GM23248 (cell line): Measurements from ENCODE around the gene RFPL4A. TPM values are rescaled to one million over a fixed set of nuclear protein-coding genes. Genes with fewer than 3 reads are reported as not detected.
A peak's percentile ranks its signal among the peaks of the same experiment; 100 is the strongest.

Experiments used
- DNase-seq: peaks from one replicate; pipeline ENCODE4 v3.0.0-alpha.2; 2015
- H2AFZ ChIP-seq: fragments of 200-600 bp; sonication (generic); 2 replicates; pipeline ENCODE4 v1.6.1; 2016; ENCODE audit warnings: antibody characterized with exemption
- H3F3A ChIP-seq: fragments of 200-600 bp; sonication (generic); 2 replicates; pipeline ENCODE4 v1.6.1; 2016; ENCODE audit warnings: mild to moderate bottlenecking, antibody characterized with exemption, mixed run types; ENCODE audit not compliant: insufficient read depth
- H3K27ac ChIP-seq: fragments of 200-600 bp; sonication (generic); 2 replicates; pipeline ENCODE4 v1.5.1; 2016; ENCODE audit warnings: mild to moderate bottlenecking
- H3K27me3 ChIP-seq: fragments of 200-600 bp; sonication (generic); replicated peaks from 2 replicates; pipeline ENCODE4 v1.6.1; 2016; ENCODE audit warnings: mild to moderate bottlenecking; ENCODE audit not compliant: insufficient read depth
- H3K36me3 ChIP-seq: fragments of 200-600 bp; sonication (generic); 2 replicates; pipeline ENCODE4 v1.6.1; 2016; ENCODE audit warnings: low read depth, mild to moderate bottlenecking
- H3K4me1 ChIP-seq: fragments of 200-600 bp; sonication (generic); 2 replicates; pipeline ENCODE4 v1.6.1; 2016; ENCODE audit warnings: mild to moderate bottlenecking; ENCODE audit not compliant: insufficient read depth
- H3K4me2 ChIP-seq: fragments of 200-600 bp; sonication (generic); one replicate; pipeline ENCODE4 v1.6.1; 2016; ENCODE audit warnings: mild to moderate bottlenecking; ENCODE audit not compliant: unreplicated experiment
- H3K4me3 ChIP-seq: fragments of 200-600 bp; sonication (generic); 2 replicates; pipeline ENCODE4 v1.5.1; 2016; ENCODE audit warnings: mild to moderate bottlenecking
- H3K79me2 ChIP-seq: fragments of 200-600 bp; sonication (generic); 2 replicates; pipeline ENCODE4 v1.6.1; 2016; ENCODE audit warnings: mild to moderate bottlenecking; ENCODE audit not compliant: insufficient read depth
- H3K9ac ChIP-seq: fragments of 200-600 bp; sonication (generic); 2 replicates; pipeline ENCODE4 v1.6.1; 2016; ENCODE audit warnings: mild to moderate bottlenecking
- H3K9me2 ChIP-seq: fragments of 200-600 bp; sonication (generic); 2 replicates; pipeline ENCODE4 v1.6.1; 2016; ENCODE audit warnings: mixed run types, mild to moderate bottlenecking, moderate library complexity; ENCODE audit not compliant: insufficient read depth
- H3K9me3 ChIP-seq: fragments of 200-600 bp; sonication (generic); one replicate; pipeline ENCODE4 v1.6.1; 2017; ENCODE audit warnings: low read depth
- H4K20me1 ChIP-seq: fragments of 200-600 bp; sonication (generic); 2 replicates; pipeline ENCODE4 v1.6.0; 2016; ENCODE audit not compliant: insufficient read depth
- EZH2 ChIP-seq: fragments of 200-600 bp; sonication (generic); IDR thresholded peaks from 2 replicates; pipeline ENCODE4 v1.6.1; 2018; ENCODE audit warnings: antibody characterized with exemption, mild to moderate bottlenecking; ENCODE audit not compliant: insufficient read depth, poor library complexity, severe bottlenecking
- EZH2phosphoT487 ChIP-seq: fragments of 200-600 bp; sonication (generic); IDR thresholded peaks from 2 replicates; pipeline ENCODE4 v1.6.1; 2018; ENCODE audit warnings: antibody characterized with exemption, moderate library complexity, mild to moderate bottlenecking, low read depth; ENCODE audit not compliant: insufficient read depth
- WGBS, 2 experiments: methylation state at CpG; one replicate each; pipeline ENCODE4 v1.1.6; 2015 to 2017; ENCODE audit warnings: low lambda C conversion rate in 2 of 2, low coverage in 1 of 2; ENCODE audit errors: missing lambda C conversion rate in 2 of 2; 5-methylcytosine and 5-hydroxymethylcytosine counted together
- in situ Hi-C: fragments of 300-500 bp; cut with MboI; formaldehyde crosslinking; loops from 2 replicates; pipeline ENCODE4 v1.15.0; 2020
- polyA plus RNA-seq: library from polyadenylated mRNA; unstranded; fragments of >200 nt; fragmentation: Nextera tagmentation; extraction: Ambion mirVana; gene quantifications from 2 replicates; pipeline ENCODE4 v1.2.1, GENCODE V29; 2016
- total RNA-seq: library from RNA; depleted of rRNA; stranded (reverse); fragments of >200 nt; shearing (Covaris generic); gene quantifications from 2 replicates; pipeline ENCODE4 v1.2.3, GENCODE V29; 2014; rRNA removed

Gene RFPL4A
- total and polyA plus RNA-seq, 2 experiments from 2014 or later = not detected

GRCh38 chr19:55802281-55802680, 43.4 kb downstream of the RFPL4A start:
- Histone ChIP-seq H3K4me3 (no peak overlapping the region), H2AFZ (no peak overlapping the region), H3K36me3 (no peaks in the 10 kb centered on the region), H3K9me2 (no peaks in the 10 kb centered on the region), H3F3A (no peaks in the 10 kb centered on the region), H3K4me2 (no peak overlapping the region), H3K27me3 (no peaks in the 10 kb centered on the region), H3K9me3 (peaks cover 3% of the 10 kb centered on the region), H3K9ac (no peak overlapping the region), H3K79me2 (no peaks in the 10 kb centered on the region), H3K27ac (no peak overlapping the region), H4K20me1 (no peaks in the 10 kb centered on the region), H3K4me1 (no peaks in the 10 kb centered on the region)
- in situ Hi-C loops = no loop called here
- 15 to 21% methylated on average over 2 of the region's 2 CpGs for WGBS, 2 experiments
- TF ChIP-seq EZH2 (no peak), EZH2phosphoT487 (no peak)
- no peak for DNase-seq

- no peak overlapping the region for H3K9ac ChIP-seq
- H3K27me3 ChIP-seq = no peaks in the 10 kb centered on the region
- no peaks in the 10 kb centered on the region for H3K9me3 ChIP-seq
- in situ Hi-C loops = no loop called here
- H3K4me2 ChIP-seq = no peak overlapping the region
- no peaks in the 10 kb centered on the region for H3F3A ChIP-seq
- no peaks in the 10 kb centered on the region for H3K4me1 ChIP-seq
- no peak overlapping the region for H3K27ac ChIP-seq
- no peaks in the 10 kb centered on the region for H3K36me3 ChIP-seq
- TF ChIP-seq EZH2phosphoT487 = no peak
- H3K4me3 ChIP-seq = no peak overlapping the region
- no peaks in the 10 kb centered on the region for H3K79me2 ChIP-seq
- DNase-seq = peak; percentile 70
- no peaks in the 10 kb centered on the region for H3K9me2 ChIP-seq
- WGBS, 2 experiments = 9 to 13% methylated on average over 20 of the region's 20 CpGs
- H4K20me1 ChIP-seq = no peaks in the 10 kb centered on the region
- H2AFZ ChIP-seq = peak overlapping the region; percentile 86
These were observed 50.6 kb downstream of the RFPL4A start for GRCh38 chr19:55809381-55810058.

GRCh38 chr19:55811340-55811739, 52.4 kb downstream of the RFPL4A start:
- Histone ChIP-seq H3F3A (no peaks in the 10 kb centered on the region), H4K20me1 (no peaks in the 10 kb centered on the region), H2AFZ (no peak overlapping the region), H3K9me3 (no peaks in the 10 kb centered on the region), H3K9ac (no peak overlapping the region), H3K9me2 (no peaks in the 10 kb centered on the region), H3K36me3 (no peaks in the 10 kb centered on the region), H3K79me2 (no peaks in the 10 kb centered on the region), H3K27me3 (no peaks in the 10 kb centered on the region), H3K4me1 (no peaks in the 10 kb centered on the region), H3K4me3 (no peak overlapping the region), H3K4me2 (no peak overlapping the region), H3K27ac (no peak overlapping the region)
- WGBS, 2 experiments = 11 to 13% methylated on average over 3 of the region's 3 CpGs
- in situ Hi-C loops = no loop called here
- no peak for DNase-seq
- no peak for TF ChIP-seq EZH2phosphoT487
- no peak for TF ChIP-seq EZH2

- no peaks in the 10 kb centered on the region for H3F3A ChIP-seq
- no peak for TF ChIP-seq EZH2phosphoT487
- no peak for TF ChIP-seq EZH2
- H3K27me3 ChIP-seq = no peaks in the 10 kb centered on the region
- H3K9me2 ChIP-seq = no peaks in the 10 kb centered on the region
- H3K4me2 ChIP-seq = no peak overlapping the region
- H3K79me2 ChIP-seq = no peaks in the 10 kb centered on the region
- no peaks in the 10 kb centered on the region for H4K20me1 ChIP-seq
- no peak overlapping the region for H3K4me3 ChIP-seq
- no peak overlapping the region for H3K9ac ChIP-seq
- DNase-seq = no peak
- in situ Hi-C loops = no loop called here
- H3K4me1 ChIP-seq = no peaks in the 10 kb centered on the region
- H3K9me3 ChIP-seq = no peaks in the 10 kb centered on the region
- WGBS, 2 experiments = 10 to 12% methylated on average over 7 of the region's 7 CpGs
- no peak overlapping the region for H2AFZ ChIP-seq
- H3K27ac ChIP-seq = no peak overlapping the region
- H3K36me3 ChIP-seq = no peaks in the 10 kb centered on the region
These were observed 53.6 kb downstream of the RFPL4A start for GRCh38 chr19:55812449-55812848.

Other genes starting within 250 kb of the RFPL4A start
- gene SBK2, start 222.0 kb upstream of the RFPL4A start, total RNA-seq = not detected in 2 replicates
- not detected in 2 replicates for gene SBK2, start 222.0 kb upstream of the RFPL4A start, polyA plus RNA-seq
- not detected in 2 replicates for gene SBK3, start 213.6 kb upstream of the RFPL4A start, total RNA-seq
- not detected in 2 replicates for gene SBK3, start 213.6 kb upstream of the RFPL4A start, polyA plus RNA-seq
- 7.1 and 7.9 TPM in 2 replicates for gene ZNF579, start 178.2 kb upstream of the RFPL4A start, total RNA-seq
- gene ZNF579, start 178.2 kb upstream of the RFPL4A start, polyA plus RNA-seq = 1.7 and 1.8 TPM in 2 replicates
- 3.4 and 5.6 TPM in 2 replicates for gene FIZ1, start 159.6 kb upstream of the RFPL4A start, total RNA-seq
- gene FIZ1, start 159.6 kb upstream of the RFPL4A start, polyA plus RNA-seq = 2.3 TPM in 2 replicates
- 9.9 and 17.8 TPM in 2 replicates for gene ZNF524, start 158.8 kb upstream of the RFPL4A start, total RNA-seq
- 16.2 and 18.2 TPM in 2 replicates for gene ZNF524, start 158.8 kb upstream of the RFPL4A start, polyA plus RNA-seq
- 1.3 and 1.5 TPM in 2 replicates for gene ZNF865, start 153.4 kb upstream of the RFPL4A start, total RNA-seq
- 0.21 and 0.51 TPM in 2 replicates for gene ZNF865, start 153.4 kb upstream of the RFPL4A start, polyA plus RNA-seq
- 3.0 and 4.2 TPM in 2 replicates for gene ZNF784, start 134.5 kb upstream of the RFPL4A start, total RNA-seq
- gene ZNF784, start 134.5 kb upstream of the RFPL4A start, polyA plus RNA-seq = 1.2 and 1.3 TPM in 2 replicates
- 7.0 and 11.7 TPM in 2 replicates for gene ZNF580, start 118.1 kb upstream of the RFPL4A start, total RNA-seq
- gene ZNF580, start 118.1 kb upstream of the RFPL4A start, polyA plus RNA-seq = 43.1 and 44.0 TPM in 2 replicates
- 8.5 and 12.1 TPM in 2 replicates for gene ZNF581, start 115.4 kb upstream of the RFPL4A start, total RNA-seq
- 17.6 and 20.6 TPM in 2 replicates for gene ZNF581, start 115.4 kb upstream of the RFPL4A start, polyA plus RNA-seq
- 11.3 and 12.0 TPM in 2 replicates for gene CCDC106, start 110.9 kb upstream of the RFPL4A start, total RNA-seq
- 15.2 and 15.3 TPM in 2 replicates for gene CCDC106, start 110.9 kb upstream of the RFPL4A start, polyA plus RNA-seq
- gene U2AF2, start 104.1 kb upstream of the RFPL4A start, total RNA-seq = 128 and 150 TPM in 2 replicates
- 19.3 and 22.4 TPM in 2 replicates for gene U2AF2, start 104.1 kb upstream of the RFPL4A start, polyA plus RNA-seq
- 82.2 and 103 TPM in 2 replicates for gene EPN1, start 83.9 kb upstream of the RFPL4A start, total RNA-seq
- 48.8 and 53.1 TPM in 2 replicates for gene EPN1, start 83.9 kb upstream of the RFPL4A start, polyA plus RNA-seq
- gene NLRP9, start 20.7 kb upstream of the RFPL4A start, total RNA-seq = not detected in 2 replicates
- gene NLRP9, start 20.7 kb upstream of the RFPL4A start, polyA plus RNA-seq = not detected in 2 replicates
- not detected in 2 replicates for gene RFPL4AL1, start 10.0 kb downstream of the RFPL4A start, total RNA-seq
- gene RFPL4AL1, start 10.0 kb downstream of the RFPL4A start, polyA plus RNA-seq = not detected in 2 replicates
- not detected in 2 replicates for gene NLRP11, start 72.9 kb downstream of the RFPL4A start, total RNA-seq
- not detected in 2 replicates for gene NLRP11, start 72.9 kb downstream of the RFPL4A start, polyA plus RNA-seq
- gene NLRP4, start 77.4 kb downstream of the RFPL4A start, total RNA-seq = not detected in 2 replicates
- gene NLRP4, start 77.4 kb downstream of the RFPL4A start, polyA plus RNA-seq = not detected in 2 replicates
- gene NLRP13, start 173.2 kb downstream of the RFPL4A start, total RNA-seq = not detected in 2 replicates
- gene NLRP13, start 173.2 kb downstream of the RFPL4A start, polyA plus RNA-seq = not detected in 2 replicates
- not detected in 2 replicates for gene NLRP8, start 188.7 kb downstream of the RFPL4A start, total RNA-seq
- gene NLRP8, start 188.7 kb downstream of the RFPL4A start, polyA plus RNA-seq = not detected in 2 replicates
- gene NLRP5, start 227.7 kb downstream of the RFPL4A start, total RNA-seq = not detected in 2 replicates
- not detected in 2 replicates for gene NLRP5, start 227.7 kb downstream of the RFPL4A start, polyA plus RNA-seq